NK-92 (cell line): ENCODE data around the gene SGO2.
"Not testable (repeated sequence)": the region's sequence is repeated elsewhere in the genome, so short reads cannot be mapped to it uniquely, and the experiment has no call there.

Source experiments
- DNase-seq: peaks from one replicate; lab custom pipeline; 2025; ENCODE audit not compliant: unreplicated experiment; lab: John Stamatoyannopoulos, UW

SGO2 gene

GRCh38 chr2:200523604-200524003 is 2.4 kb upstream of the SGO2 start:
- DNase-seq: no peak

GRCh38 chr2:200525066-200525465 is 941 bp upstream of the SGO2 start:
- no peak for DNase-seq

- no peak for DNase-seq
Measured at GRCh38 chr2:200525551-200525881, 491 bp upstream of the SGO2 start.

- DNase-seq: no peak
Measured at GRCh38 chr2:200528228-200528627, 2.2 kb downstream of the SGO2 start.

DNA sequence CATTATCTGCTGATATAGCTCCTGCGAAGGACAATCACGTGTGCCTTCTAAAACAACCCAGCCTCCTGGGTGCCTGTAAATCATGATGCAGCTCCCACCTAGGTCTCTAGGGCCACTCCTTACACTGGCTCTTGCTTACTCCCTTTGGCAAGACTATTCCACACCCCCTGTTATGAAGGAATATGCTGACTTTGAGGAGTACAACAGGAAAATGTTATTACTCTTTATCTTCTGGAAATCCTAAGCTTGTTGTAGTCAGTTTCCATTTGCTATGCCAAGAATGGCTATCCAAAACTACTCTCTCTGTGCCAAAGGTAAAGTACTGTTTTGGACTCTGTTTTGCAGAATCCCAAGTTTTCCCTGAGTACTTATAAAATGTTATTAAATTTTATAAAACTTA is 7.7 kb downstream of the SGO2 start:
- no peak for DNase-seq

- DNase-seq: no peak
Measured at GRCh38 chr2:200534572-200534971, 8.6 kb downstream of the SGO2 start.

- DNase-seq: no peak
Measured at GRCh38 chr2:200538139-200538538, 12.1 kb downstream of the SGO2 start.

DNA sequence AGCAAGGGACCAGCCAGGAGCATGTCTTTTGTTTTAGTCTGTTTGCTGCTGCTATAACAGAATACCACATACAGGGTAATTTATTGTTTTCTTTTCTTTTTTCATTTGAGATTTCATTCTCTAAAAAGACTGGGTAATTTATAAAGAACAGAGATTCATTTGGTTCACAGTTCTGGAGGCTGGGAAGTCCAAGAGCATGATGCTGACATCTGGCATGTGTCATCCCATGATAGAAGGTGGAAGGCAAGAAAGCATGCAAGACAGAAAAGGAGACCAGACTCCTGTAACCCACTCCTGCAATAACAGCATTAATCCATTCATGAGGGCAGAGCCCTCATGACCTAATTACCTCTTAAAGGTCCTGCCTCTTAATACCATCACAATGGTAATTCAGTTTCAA is 14.8 kb downstream of the SGO2 start:
- DNase-seq: no peak

- not testable (repeated sequence) for DNase-seq
Measured at GRCh38 chr2:200566596-200566995, 40.6 kb downstream of the SGO2 start.

DNA sequence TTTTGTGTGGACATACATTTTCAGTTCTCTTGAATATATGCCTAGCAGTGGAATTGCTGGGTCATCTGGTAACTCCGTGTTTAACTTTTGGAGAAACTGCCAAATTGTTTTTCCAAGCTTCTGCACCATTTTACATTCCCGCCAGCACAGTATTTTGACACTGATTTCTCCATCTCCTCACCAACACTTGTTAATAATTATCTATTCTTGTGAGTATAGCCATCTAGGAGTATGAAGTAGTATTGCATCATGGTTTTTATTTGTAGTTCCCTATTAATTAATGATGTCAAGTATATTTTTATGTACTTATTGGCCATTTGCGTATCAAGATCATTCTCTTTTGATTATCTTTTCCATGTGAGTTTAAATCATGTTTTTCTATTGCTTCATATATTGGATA is 41.9 kb downstream of the SGO2 start:
- no peak for DNase-seq

DNA sequence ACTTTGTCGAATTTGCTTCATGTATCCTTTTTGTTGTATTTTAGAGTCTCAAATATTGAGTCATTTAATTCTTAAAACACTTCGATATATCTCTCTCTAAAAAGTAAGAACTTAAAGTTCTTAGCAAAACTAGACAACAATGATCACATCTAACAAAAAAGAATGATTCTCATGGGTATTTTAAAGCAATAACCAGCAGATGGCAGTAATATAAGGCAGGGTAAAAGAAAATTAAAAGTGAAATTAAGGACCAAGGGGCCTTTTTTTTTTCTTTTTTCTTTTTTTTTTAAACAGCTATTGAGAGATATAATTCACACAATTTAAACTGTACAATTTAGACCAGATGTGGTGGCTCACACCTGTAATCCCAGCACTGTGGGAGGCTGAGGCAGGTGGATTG is 50.0 kb downstream of the SGO2 start:
- DNase-seq: no peak

DNA sequence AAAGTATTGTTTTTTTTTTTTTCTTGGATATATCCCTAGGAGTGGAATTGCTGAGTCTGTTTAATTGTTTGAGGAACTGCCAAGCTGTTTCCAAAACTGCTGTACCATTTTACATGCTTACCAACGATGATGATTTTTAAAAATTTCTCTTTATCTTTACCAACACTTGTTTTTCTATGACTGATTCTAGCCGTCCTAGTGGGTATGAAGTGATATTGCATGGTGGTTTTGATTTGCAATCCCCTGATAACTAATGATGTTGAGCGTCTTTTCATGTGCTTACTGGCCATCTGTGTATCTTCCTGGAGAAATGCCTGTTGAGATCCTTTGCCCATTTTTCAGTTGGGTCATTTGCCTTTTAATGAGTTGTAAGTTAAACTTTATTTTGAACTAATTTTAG is 51.0 kb downstream of the SGO2 start:
- DNase-seq: no peak

- DNase-seq: no peak
Measured at GRCh38 chr2:200578778-200579177, 52.8 kb downstream of the SGO2 start.

GRCh38 chr2:200584639-200585038 is 58.6 kb downstream of the SGO2 start:
- no peak for DNase-seq

- no peak for DNase-seq
Measured at GRCh38 chr2:200585340-200585729, 59.3 kb downstream of the SGO2 start.

DNA sequence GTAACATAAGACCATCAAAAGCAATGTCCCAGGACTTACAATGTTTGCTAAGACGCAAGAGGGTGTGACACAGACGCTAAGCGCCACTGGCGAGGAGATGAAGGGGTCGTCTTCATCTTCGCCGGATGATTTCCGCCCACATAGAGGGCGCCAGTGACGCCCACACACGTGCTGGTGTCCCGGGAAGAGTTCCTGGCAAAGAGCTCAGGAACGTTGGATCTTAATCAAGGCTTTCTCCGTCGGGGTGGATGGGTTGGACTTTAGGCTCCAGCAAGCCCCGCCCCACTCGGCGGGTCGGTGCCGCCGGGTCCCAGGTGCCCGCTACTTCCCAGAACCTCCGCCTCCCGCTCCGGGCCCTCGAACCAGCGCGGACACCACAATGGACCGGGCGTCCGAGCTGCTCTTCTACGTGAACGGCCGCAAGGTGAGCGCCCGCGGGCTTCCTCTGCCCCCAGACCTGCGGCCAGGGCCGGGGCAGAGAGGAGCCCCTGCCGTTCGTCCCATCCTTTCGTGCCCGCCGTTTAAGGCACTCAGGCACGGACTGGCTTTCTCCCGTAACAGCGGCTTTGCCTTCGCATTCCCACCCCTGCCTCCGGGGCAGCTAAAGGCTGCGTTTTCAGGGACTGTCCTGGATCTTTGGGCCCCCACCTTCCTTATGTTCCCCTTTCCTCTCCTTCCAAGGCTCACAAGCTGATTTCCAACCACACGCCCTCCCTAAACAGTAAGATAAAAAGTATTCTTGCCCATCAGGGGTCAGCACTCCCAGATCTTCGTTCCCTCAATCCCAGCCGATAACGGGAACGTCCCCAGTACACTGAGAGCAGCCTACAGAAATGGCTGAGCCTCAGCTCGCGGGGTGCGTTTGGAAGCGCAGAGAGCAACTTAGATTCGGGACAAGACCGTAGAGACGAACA is 60.0 kb downstream of the SGO2 start, which contains the start of gene AOX1:
TSS of gene AOX1 (plus strand) at position 285 of the 914 bp plus-strand sequence. CDS start at position 380, 95 bp downstream.
- DNase-seq: no peak

- no peak for DNase-seq
Measured at GRCh38 chr2:200586644-200586975, 60.6 kb downstream of the SGO2 start.

DNA sequence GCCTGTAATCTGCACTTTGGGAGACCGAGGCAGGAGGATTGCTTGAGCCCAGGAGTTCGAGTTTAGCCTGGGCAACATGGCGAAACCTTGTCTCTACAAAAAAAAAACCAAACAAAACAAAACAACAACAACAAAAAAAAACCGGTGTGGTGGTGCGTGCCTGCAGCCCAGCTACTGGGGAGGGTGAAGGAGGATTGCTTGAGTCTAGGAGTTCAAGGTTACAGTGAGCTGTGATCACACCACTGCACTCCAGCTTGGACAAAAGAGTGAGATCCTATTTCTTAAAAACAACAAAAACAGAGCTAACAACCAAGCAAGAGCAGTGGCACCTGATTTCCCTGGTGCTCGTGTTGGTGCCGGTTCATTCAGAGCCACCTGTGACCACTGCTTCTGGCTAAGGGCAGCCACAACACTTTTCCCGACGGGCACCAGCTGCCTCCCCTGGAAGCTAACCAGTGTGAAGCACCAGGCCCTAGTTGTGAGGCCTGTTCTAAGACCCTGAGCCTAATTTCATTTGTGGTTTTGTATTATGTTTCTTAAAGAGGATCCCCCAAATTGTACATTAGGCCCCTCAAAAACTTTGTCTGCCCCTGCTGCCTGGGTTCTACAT is 61.1 kb downstream of the SGO2 start:
- no peak for DNase-seq

- DNase-seq: no peak
Measured at GRCh38 chr2:200588076-200588678, 62.2 kb downstream of the SGO2 start.

DNA sequence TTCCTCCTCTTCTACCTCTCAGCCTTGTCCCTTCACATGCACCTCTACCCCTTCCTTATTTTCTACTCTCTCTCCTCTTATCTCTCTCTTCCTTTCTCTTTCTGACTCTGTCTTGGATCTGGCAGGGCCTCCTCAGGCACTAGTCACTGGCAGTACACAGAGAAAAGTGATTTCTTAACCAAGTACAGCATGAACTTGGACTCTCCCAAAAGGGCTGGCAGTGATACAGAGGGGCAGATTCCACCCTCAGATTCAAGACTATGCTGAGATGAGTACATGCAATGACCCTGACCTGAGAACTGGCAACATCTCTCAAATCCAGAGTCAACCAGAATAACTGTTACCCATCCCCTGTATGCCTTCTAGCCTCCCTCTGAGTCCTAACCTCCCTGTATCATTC is 64.1 kb downstream of the SGO2 start:
- no peak for DNase-seq

- DNase-seq: no peak
Measured at GRCh38 chr2:200591308-200591707, 65.3 kb downstream of the SGO2 start.

- DNase-seq: no peak
Measured at GRCh38 chr2:200592406-200593075, 66.5 kb downstream of the SGO2 start.
